OCI-LY1 (cell line): ENCODE data around the gene NDFIP2.

Source experiments
- CTCF ChIP-seq: fragments of 200-600 bp; sonication (generic), shearing (Covaris generic); IDR thresholded peaks from 2 replicates; pipeline ENCODE4 v1.5.1; 2017; ENCODE audit warnings: mild to moderate bottlenecking, antibody characterized with exemption, low read length, moderate library complexity, mixed read lengths
- EZH2 ChIP-seq: fragments of 200-600 bp; sonication (generic), shearing (Covaris generic); IDR thresholded peaks from 2 replicates; pipeline ENCODE4 v1.8.0; 2017; ENCODE audit warnings: borderline replicate concordance, mixed run types, mild to moderate bottlenecking, antibody characterized with exemption, low read length, moderate library complexity, mixed read lengths

- TF ChIP-seq EZH2 (no peak), CTCF (no peak)
These were observed 41.6 kb downstream of the NDFIP2 start for GRCh38 chr13:79522583-79522982.
